CD4-positive, alpha-beta T cell treated with Interleukin-6 at 100 ng/mL for 8 hours (primary cell): ENCODE data around the gene THRB.

Experiments used
- DNase-seq: peaks from one replicate; pipeline ENCODE4 v3.0.0-alpha.2; 2020; ENCODE audit warnings: mixed read lengths, low spot score

The THRB gene

GRCh38 chr3:24224666-24225384 is 269.8 kb downstream of the THRB start:
- no peak for DNase-seq

- DNase-seq: no peak
These were observed 272.4 kb downstream of the THRB start for GRCh38 chr3:24222165-24222805.

- DNase-seq: no peak
These were observed 273.6 kb downstream of the THRB start for GRCh38 chr3:24220859-24221657.

GRCh38 chr3:24215502-24215901 is 279.1 kb downstream of the THRB start:
- DNase-seq: no peak

DNA sequence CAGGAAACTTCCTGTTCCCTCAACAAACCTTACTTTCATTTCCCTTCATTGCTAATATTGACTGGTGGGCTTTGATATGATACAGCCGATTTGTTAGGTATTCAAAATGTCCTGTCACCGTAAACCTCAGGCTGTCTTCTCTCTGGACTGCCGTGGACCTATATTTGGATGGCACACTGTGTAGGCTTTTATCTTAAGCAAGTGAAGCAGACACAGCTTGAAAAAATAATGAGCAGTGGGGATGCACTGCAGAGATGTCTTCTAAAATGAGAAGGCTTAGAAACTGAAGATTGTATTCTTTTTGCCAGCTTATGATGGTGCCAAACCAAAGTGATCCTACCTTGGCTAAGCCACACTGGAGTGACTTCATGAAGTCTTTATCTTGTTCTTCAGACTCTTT is 283.3 kb downstream of the THRB start:
- DNase-seq: no peak

GRCh38 chr3:24202071-24202470 is 292.6 kb downstream of the THRB start:
- no peak for DNase-seq

DNA sequence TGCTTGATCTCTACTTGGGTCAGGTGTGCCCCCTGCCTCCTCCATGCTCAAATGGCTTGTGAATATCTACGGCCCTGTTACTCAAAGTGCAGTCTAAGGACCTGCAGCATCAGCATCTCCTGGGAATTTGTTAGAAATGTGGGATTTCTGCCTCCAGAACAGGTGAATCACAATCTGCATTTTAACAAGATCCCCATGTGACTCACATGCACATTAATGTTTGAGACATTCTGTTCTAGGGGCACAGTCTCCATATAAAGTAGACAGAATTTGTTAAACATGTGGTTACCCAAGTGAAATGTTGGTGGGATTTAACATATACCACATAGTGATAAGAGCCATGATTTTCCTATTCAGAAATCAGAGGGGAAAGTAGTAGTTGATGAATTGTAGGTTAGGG is 293.3 kb downstream of the THRB start:
- no peak for DNase-seq

DNA sequence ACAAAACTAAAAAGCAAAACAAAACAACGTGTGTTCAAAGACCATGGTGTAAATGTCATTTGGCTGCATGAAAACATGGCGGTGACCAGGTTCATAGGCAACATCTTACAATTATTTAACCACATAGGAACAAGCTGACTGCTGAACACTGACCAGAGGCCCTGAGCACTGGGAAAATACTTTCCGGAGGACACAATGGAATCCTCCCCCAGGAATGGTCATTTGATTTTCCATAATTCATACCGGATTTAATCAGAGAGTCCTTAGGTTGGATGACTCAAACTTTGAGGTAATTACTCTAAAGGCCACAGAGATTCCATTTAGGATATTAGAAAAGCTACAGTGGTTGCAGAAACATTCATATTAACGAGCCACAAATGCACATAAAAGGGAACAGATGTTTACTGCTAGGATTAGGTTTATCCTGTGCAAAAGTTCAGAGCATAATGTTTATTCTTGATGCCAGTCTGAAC is 294.8 kb downstream of the THRB start:
- no peak for DNase-seq

DNA sequence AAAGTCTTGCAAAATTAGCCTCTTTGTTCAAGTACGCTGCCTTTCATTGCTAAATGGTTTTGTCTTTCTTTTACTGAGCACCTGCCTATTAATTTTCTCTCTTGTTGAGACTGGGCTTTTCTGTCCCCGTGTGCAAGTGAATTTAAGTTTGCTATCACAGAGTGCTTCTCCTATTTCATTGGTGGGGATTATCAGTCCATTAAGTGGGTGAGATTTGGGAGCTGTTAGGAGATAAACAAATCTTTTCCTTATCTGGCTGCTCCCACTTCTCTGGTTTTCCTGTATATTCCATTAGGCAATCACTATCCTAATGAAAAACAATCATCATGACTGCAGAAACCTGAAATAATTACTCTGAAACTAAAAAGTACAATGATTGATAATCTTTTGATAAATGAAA is 295.4 kb downstream of the THRB start:
- no peak for DNase-seq

DNA sequence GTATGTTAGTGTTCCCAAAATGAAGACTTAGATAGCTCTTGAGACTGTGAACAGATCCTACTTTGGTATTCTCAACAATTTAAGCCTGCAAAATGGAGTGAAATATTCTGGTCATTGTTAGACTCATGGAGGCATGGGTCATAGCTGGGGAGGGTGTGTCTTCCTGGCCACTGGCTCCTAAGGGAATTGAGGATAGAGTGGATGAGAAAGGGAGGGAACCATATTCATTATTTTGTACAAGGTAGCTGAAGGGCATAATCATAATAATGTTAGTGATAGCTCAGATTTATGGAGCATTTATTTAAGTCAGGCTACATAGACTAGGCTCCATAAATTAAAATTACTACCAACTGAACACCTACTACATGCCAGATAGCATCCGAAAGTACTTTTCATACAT is 295.9 kb downstream of the THRB start:
- no peak for DNase-seq

DNA sequence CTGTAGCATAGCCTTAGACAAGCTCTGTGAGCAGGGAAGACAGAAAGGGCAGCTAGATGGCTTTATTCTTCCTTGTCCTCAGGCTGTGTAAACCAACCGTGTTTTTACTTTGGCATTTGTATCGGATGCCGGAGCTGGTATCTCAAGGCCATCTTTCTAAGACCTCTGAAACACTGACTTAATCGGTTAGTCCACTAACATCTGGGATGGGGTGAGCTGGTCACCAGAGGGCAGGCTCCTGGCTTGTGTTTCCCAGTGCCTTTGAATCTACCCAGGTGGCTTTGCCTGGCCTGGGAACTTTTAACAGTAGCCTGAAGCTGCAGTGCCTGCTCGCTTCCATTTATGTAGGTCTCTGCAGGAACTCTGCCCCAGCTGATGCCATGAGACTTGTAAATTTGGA is 296.8 kb downstream of the THRB start:
- no peak for DNase-seq

- DNase-seq: no peak
These were observed 298.1 kb downstream of the THRB start for GRCh38 chr3:24196526-24196925.

DNA sequence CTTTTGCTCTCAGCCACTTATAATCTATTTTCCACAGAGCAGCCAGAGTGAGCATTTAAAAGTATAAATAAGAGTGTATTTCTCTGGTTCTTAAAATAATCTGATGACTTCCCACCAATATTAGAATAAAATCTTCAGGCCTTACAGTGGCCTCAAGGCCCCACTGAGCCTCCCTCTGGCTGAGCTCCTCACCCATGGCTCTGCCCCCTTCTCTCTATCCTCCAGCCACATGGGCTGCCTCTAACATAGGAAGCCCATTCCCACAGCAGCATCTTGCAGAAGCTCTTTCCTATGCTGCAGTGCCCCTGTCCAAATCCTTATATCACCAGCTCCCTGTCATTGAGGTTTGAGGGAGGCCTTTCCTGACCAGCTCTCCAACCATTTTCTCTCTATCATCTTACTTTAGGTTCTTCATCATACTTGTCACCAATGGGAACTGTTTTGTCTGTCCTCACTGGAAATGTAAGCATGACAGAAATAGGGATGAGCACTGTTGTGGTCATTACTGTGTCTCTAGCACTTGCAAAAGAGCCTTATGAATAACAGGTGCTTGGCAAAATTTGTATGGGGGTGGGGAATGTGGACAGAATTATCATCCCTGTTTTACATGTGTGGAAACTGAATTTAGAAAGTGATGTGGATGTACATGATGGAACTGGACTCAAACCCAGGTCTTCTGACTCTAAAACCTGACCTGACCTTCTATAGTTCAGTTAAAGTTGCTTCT is 299.0 kb downstream of the THRB start:
- DNase-seq: no peak

- DNase-seq: no peak
These were observed 302.1 kb downstream of the THRB start for GRCh38 chr3:24192469-24193056.

DNA sequence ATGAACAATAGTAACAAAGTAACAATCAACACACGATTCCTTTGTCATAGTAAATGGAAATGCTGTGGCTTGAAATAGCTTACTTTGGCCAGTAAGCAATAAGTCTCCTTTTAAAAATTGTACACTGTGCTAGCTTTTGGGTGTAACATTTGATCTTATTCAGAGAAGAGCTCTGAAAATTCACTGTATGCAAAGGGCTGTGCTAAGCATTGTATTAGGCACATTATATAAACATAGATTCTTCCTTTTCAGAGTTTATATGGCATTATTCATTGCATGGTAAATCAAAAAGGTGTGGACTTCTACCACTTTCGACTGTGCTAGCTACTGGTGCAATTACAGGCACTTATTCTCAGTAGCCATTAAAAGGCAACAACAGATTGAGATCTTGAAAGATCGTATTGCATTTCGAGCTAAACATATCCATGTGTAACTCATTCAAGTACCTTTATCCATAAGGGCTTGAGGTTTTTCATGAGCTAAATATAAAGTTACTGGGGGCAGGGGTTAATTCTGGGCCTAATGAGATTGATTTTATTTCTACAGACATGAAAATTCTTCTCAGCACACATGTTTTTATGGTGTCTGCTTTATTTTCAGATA is 302.7 kb downstream of the THRB start:
- DNase-seq: no peak

DNA sequence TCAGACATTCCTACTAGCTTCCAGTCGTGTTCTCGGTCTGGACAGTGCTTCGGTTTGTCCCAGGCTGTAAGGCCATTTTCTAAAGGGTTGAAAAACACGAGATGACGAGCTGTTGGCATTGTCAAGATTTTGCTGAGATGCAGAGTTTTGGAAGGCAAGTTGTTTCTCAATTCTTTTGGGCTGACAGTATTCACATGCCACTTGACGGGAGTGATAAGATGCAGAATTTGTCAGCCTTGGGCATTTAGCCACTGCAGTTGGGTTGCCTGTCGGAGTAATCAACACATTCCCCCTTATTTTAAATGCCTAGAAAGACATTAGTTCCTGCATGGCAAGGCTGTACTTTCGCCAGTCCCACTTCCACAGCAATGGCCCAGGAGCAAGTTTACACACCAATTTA is 304.4 kb downstream of the THRB start:
- DNase-seq: no peak

DNA sequence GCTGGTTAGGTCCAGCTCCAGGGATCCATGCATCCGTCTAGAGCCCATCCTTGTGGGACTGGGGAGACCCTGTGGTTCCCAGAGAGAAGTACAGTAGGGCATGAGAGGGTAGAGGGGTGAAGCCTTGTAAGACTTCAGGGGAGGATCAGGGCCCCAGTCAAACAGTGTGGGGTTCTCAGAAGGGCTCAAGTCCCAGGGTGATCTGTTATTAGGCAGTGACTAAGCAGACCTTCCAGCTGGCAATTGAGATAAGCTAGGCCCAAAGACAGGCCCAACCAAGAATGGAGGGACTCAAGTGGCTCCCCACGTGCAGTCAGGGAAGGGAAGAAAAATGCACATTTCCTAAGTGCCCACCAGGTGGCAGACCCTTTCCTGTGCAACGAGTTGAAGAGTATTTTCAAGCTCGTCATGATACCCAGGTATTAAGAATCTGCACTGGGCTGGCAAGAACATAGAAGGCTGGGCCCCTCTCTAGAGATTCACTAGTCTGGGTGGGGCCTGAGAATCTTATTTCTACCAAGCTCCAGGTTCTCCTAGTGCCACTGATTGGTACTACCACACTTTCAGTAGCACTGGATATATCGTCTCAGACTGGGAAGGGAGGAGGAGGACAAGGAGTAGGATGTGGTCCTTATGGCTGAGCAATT is 308.8 kb downstream of the THRB start:
- no peak for DNase-seq

GRCh38 chr3:24184528-24185176 is 310.0 kb downstream of the THRB start:
- no peak for DNase-seq

DNA sequence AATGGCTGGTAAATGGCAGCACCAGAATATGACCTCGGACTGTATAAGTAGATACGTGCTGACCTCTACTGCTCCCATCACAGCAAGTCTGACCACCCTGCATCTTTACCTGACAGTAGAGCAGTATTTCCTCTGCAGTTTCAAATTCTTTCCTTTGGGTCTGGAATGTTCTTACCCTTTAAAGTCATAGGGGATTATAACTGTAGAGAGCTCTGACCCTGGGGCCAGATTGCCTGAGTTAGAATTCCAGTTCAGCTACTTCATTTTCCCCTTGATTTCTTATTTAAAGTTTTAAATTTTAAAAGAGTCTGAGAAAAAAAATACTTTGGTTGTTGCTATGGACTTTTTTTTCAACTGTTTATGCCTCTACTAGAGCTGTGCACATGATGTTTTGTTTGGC is 311.9 kb downstream of the THRB start:
- no peak for DNase-seq

GRCh38 chr3:24181256-24181655 is 313.4 kb downstream of the THRB start:
- DNase-seq: no peak

DNA sequence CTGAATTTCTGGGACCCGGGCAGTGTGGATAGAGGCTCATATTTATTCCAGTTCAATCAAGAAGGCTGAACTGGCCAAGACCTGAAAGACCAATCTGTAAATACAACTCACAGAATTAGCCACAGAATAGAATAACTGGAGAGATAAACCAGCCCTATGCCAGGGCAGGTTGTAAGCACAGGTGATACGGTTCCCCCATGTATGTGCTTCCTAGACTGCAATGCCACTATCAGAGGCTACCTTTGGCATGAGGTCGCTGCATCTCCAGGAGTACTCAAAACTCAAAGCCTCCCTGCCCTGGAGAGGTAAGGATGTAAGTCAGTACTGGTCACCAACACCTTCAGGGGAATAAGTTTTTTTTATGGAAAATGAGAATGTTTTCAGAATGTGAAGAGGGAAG is 314.0 kb downstream of the THRB start:
- DNase-seq: no peak
